Endothelial cell of umbilical vein (primary cell): Measurements from ENCODE around the gene SPRY1.

Source experiments
- FOS ChIP-seq: IDR thresholded peaks from 2 replicates; pipeline ENCODE4 v1.6.1; 2011; ENCODE audit warnings: mild to moderate bottlenecking, low read length, moderate library complexity, borderline replicate concordance; ENCODE audit not compliant: insufficient read depth
- GATA2 ChIP-seq: IDR thresholded peaks from 2 replicates; pipeline ENCODE4 v1.7.0; 2011; ENCODE audit warnings: low read depth, mild to moderate bottlenecking, moderate library complexity, mixed read lengths, low read length; ENCODE audit not compliant: insufficient read length, insufficient read depth
- MAX ChIP-seq: IDR thresholded peaks from 2 replicates; pipeline ENCODE4 v1.6.1; 2011; ENCODE audit not compliant: insufficient read depth, insufficient read length
- POLR2A ChIP-seq: IDR thresholded peaks from 2 replicates; pipeline ENCODE4 v1.6.1; 2012; ENCODE audit warnings: low read depth, mild to moderate bottlenecking, control low read depth, low read length
- POLR2AphosphoS5 ChIP-seq: IDR thresholded peaks from 2 replicates; pipeline ENCODE4 v1.6.1; 2012; ENCODE audit warnings: low read depth, mild to moderate bottlenecking, control low read depth, low read length, moderate library complexity; ENCODE audit not compliant: insufficient read depth
- TF ChIP-seq, protein P1 (sequence below), 2 donors: IDR thresholded peaks; 1 replicate in 1 of 2; 2 replicates in 1 of 2; pipeline ENCODE4 v1.5.1; 2011; ENCODE audit warnings: low read length in 2 of 2, mild to moderate bottlenecking in 2 of 2, moderate library complexity in 2 of 2, control low read depth in 1 of 2, inconsistent platforms in 1 of 2, low read depth in 1 of 2; ENCODE audit not compliant: insufficient read depth in 1 of 2; ENCODE audit errors: extremely low read depth in 1 of 2

- TF ChIP-seq, protein P1, sequence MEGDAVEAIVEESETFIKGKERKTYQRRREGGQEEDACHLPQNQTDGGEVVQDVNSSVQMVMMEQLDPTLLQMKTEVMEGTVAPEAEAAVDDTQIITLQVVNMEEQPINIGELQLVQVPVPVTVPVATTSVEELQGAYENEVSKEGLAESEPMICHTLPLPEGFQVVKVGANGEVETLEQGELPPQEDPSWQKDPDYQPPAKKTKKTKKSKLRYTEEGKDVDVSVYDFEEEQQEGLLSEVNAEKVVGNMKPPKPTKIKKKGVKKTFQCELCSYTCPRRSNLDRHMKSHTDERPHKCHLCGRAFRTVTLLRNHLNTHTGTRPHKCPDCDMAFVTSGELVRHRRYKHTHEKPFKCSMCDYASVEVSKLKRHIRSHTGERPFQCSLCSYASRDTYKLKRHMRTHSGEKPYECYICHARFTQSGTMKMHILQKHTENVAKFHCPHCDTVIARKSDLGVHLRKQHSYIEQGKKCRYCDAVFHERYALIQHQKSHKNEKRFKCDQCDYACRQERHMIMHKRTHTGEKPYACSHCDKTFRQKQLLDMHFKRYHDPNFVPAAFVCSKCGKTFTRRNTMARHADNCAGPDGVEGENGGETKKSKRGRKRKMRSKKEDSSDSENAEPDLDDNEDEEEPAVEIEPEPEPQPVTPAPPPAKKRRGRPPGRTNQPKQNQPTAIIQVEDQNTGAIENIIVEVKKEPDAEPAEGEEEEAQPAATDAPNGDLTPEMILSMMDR (IDR thresholded peaks at IDR 0.05; ENCODE audit: extremely low read depth in 1 of 2, insufficient read depth in 1 of 2, low read depth in 1 of 2, low read length in 2 of 2): no peak
- TF ChIP-seq MAX (no peak), POLR2A (no peak), FOS (no peak), GATA2 (no peak), POLR2AphosphoS5 (no peak)
Observed at GRCh38 chr4:123433573-123433972, 37.0 kb downstream of the SPRY1 start.
